PFSK-1 (cell line): ENCODE results near the gene RGS17.

Experiments used
- FOXP2 ChIP-seq: optimal IDR thresholded peaks from 2 replicates; pipeline ENCODE3; 2011; ENCODE audit warnings: borderline replicate concordance, control low read depth, inconsistent platforms; ENCODE audit not compliant: insufficient read depth; ENCODE audit errors: extremely low read length, extremely low read depth
- POLR2AphosphoS5 ChIP-seq: IDR thresholded peaks from 2 replicates; pipeline ENCODE4 v1.6.1; 2012; ENCODE audit warnings: low read depth, mild to moderate bottlenecking, control low read depth, low read length, moderate library complexity
- REST ChIP-seq, 2 experiments: IDR thresholded peaks; 2 replicates each; pipeline versions ENCODE4 v1.6.1 to v1.8.0; 2011 to 2012; ENCODE audit warnings: low read depth in 2 of 2, low read length in 2 of 2, control low read depth in 1 of 2, inconsistent platforms in 1 of 2, mild to moderate bottlenecking in 1 of 2, moderate library complexity in 1 of 2; ENCODE audit not compliant: insufficient read depth in 1 of 2
- SIN3A ChIP-seq: IDR thresholded peaks from 2 replicates; pipeline ENCODE4 v1.6.1; 2012; ENCODE audit warnings: mild to moderate bottlenecking, low read length, moderate library complexity, borderline replicate concordance; ENCODE audit not compliant: insufficient read depth
- TAF1 ChIP-seq: IDR thresholded peaks from 2 replicates; pipeline ENCODE4 v1.6.1; 2012; ENCODE audit warnings: low read length, control low read depth, borderline replicate concordance; ENCODE audit not compliant: insufficient read depth

GRCh38 chr6:153024709-153025017 is 106.4 kb downstream of the RGS17 start:
- TF ChIP-seq POLR2AphosphoS5 (no peak), TAF1 (no peak), SIN3A (no peak), REST (IDR thresholded peaks at IDR 0.05; ENCODE audit: insufficient read depth in 1 of 2, low read depth in 2 of 2, low read length in 2 of 2) (no peak), FOXP2 (no peak)
